ENCODE measurements around the gene HOXB2.

The HOXB2 gene

GRCh38 chr17:48565022-48565554 lies 20.2 kb upstream of the HOXB2 start:
- no peak for DNase-seq

GRCh38 chr17:48564188-48565021 lies 19.5 kb upstream of the HOXB2 start:
- DNase-seq, result no peak

GRCh38 chr17:48563867-48564187 lies 18.9 kb upstream of the HOXB2 start:
- DNase-seq, result no peak

GRCh38 chr17:48563385-48563838 lies 18.5 kb upstream of the HOXB2 start:
- DNase-seq, result no peak

- DNase-seq, result no peak
Observed at GRCh38 chr17:48562934-48563333, 18.0 kb upstream of the HOXB2 start.

- no peak for DNase-seq
Observed at GRCh38 chr17:48561884-48562810, 17.2 kb upstream of the HOXB2 start.

- DNase-seq, result no peak
Observed at GRCh38 chr17:48559840-48560817, 15.2 kb upstream of the HOXB2 start.

GRCh38 chr17:48559122-48559839 lies 14.4 kb upstream of the HOXB2 start:
- DNase-seq, result no peak

- no peak for DNase-seq
Observed at GRCh38 chr17:48558831-48559121, 13.9 kb upstream of the HOXB2 start.

- DNase-seq, result no peak
Observed at GRCh38 chr17:48558057-48558830, 13.3 kb upstream of the HOXB2 start.

GRCh38 chr17:48556576-48557401 lies 11.9 kb upstream of the HOXB2 start:
- no peak for DNase-seq

GRCh38 chr17:48556229-48556575 lies 11.3 kb upstream of the HOXB2 start:
- DNase-seq, result no peak

GRCh38 chr17:48555258-48556228 lies 10.6 kb upstream of the HOXB2 start:
- no peak for DNase-seq

- no peak for DNase-seq
Observed at GRCh38 chr17:48554412-48555257, 9.7 kb upstream of the HOXB2 start.

- no peak for DNase-seq
Observed at GRCh38 chr17:48553826-48554225, 8.9 kb upstream of the HOXB2 start.

GRCh38 chr17:48553190-48553547 lies 8.3 kb upstream of the HOXB2 start:
- no peak for DNase-seq

- DNase-seq, result no peak
Observed at GRCh38 chr17:48552466-48553189, 7.7 kb upstream of the HOXB2 start.

Measured in NCI-H2171 (cell line).